HT1080 (cell line): ENCODE data around the gene VEPH1. TPM values are rescaled to one million over a fixed set of nuclear protein-coding genes. Genes with fewer than 3 reads are reported as not detected.
A peak's percentile ranks its signal among the peaks of the same experiment; 100 is the strongest.

Source experiments
- DNase-seq: peaks from one replicate; pipeline ENCODE4 v3.0.0-alpha.2; 2015; ENCODE audit warnings: low read depth
- total RNA-seq: library from RNA; depleted of rRNA; stranded (reverse); fragments of >200 nt; shearing (Covaris generic); gene quantifications from 2 replicates; pipeline ENCODE4 v1.2.3, GENCODE V29; 2014

VEPH1 gene
- total RNA-seq, 1 experiment from 2014 or later, result 91.1 TPM

GRCh38 chr3:157311633-157312375 is 191.4 kb downstream of the VEPH1 start:
- peak; percentile 28 for DNase-seq

DNA sequence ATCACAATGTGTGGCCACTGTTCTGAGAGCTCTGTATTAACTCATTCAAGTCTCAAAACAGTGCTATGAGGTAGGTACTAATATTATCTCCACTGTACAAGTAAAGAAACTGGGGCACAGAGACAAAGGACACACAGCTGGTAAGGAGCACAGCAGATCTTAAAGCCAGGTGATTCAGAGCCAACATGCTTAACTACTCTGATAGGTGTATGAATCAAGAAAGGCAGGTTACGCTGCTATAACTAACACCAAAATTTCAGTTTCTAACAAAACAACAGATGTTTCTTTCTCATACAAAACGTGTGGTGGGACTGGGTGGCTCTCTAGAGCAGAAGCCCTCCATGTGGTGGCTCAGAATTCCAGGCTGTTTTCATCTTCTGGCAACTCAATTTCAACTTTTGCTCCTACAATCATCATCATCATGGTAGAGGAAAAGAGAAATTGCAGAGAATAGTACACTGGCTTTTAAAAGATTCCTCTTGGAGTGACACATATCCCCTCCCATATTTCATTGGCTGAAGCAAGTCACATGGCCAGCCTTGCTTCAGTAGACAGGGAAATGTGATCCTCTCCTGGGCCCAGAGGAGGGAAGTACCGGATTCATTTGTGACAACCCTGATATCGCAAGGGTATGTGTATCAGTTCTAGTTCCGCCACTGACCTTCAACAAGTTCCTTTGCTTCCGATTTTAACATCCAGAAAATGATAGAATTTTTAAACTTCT is 192.7 kb downstream of the VEPH1 start:
- peak; percentile 44 for DNase-seq

GRCh38 chr3:157306502-157306901 is 196.7 kb downstream of the VEPH1 start:
- DNase-seq, result no peak

- no peak for DNase-seq
Observed at GRCh38 chr3:157305392-157305791, 197.8 kb downstream of the VEPH1 start.

- DNase-seq, result no peak
Observed at GRCh38 chr3:157301755-157302154, 201.5 kb downstream of the VEPH1 start.

DNA sequence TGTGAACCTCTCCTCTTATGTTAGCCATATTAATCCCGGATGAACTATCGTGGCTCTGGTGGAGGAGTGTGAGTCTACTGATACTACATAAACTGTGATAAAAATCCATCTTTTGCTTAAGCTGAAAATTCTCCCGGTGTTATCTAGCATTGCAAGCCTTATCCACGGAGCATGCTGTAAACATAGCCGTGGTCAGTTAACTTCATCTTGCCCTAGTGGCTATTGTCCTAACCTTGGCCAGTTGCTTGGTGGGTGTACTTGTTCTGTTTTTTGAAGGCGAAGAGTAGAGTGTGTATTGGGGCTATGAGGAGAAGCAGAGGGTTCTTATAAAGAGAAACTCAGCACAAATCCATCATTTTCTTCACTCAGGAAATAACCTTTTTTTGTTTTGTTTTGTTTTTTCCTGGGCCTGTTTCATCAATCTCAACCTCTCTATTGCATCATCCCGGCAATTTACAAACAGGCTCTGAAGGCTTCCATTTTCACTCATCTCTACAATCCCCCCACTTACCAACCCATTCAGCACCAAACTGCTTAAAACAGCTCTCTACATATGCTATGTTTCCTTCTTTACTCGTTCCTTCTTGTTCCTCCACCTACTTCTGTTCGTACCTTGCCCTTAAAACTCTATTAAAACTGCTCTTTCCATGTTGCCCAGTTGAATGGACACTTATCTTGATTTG is 202.1 kb downstream of the VEPH1 start:
- DNase-seq, result no peak

DNA sequence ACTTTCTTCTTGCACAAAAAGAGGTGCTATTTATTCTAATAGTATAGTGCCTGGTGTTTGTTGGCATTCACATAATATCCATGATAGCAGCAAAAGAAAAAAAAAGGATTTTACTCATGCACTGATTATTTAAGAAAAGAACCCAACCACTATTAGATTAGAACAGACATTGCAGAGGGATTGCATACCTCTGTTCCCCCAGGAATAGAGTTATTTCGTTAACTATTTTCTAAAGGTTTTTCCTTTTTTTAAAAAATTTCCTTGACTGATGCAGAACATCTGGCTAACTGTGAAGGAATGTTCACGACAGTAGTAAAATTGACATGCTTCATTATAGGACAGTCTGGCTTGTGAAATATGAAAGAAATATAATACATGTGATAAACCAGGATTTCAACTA is 203.1 kb downstream of the VEPH1 start:
- no peak for DNase-seq

DNA sequence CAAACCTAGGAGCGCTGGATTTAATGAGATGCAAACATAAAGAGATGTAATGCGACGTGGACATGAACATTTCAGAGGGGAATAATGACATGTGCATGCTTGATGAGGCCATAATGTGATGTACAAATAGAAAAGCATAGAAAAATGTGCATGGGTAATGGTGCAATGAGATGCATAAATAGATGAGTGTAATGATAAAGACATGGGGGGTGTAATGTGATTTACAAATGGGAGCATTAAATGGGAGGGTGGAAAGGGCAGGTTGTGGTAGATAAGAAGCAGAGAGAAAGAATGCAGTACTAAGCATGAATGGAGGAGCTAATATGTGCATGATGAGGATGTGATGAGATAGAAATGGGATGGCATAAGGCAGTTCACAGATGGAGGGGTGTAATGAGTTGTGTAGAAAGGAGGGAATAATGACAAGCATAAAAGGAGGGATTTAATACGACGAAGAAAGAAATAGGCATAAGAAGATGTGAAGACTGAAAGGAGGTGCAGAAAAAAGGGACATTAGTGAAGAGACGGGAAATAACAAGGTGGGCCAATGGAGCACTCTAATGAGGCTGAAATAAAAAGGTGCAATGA is 205.8 kb downstream of the VEPH1 start:
- no peak for DNase-seq

DNA sequence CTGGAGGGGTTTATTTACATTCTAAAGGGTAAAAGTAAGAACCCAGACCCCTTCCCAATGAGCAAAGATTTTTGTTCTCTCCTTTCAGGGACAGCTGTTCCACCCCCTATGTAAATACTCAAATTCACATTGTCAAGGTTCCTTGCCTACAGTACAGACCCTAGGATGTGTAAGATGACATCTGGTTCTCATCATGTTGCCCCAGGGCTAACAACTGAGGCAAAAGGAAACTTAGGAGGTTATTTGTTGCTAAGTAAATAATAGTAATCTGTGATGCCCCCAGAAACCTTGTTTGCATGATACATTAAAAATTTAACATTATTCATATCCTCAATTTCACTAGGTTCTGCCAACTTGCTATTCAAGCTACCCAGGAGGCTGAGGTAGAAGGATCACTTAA is 208.3 kb downstream of the VEPH1 start:
- DNase-seq, result no peak

GRCh38 chr3:157294491-157294890 is 208.7 kb downstream of the VEPH1 start:
- peak; percentile 31 for DNase-seq

- DNase-seq, result peak; percentile 63
Observed at GRCh38 chr3:157290766-157291165, 212.4 kb downstream of the VEPH1 start.

GRCh38 chr3:157285966-157286365 is 217.2 kb downstream of the VEPH1 start:
- DNase-seq, result no peak

GRCh38 chr3:157285141-157285540 is 218.1 kb downstream of the VEPH1 start:
- DNase-seq, result no peak

GRCh38 chr3:157284688-157285087 is 218.5 kb downstream of the VEPH1 start:
- DNase-seq, result no peak

DNA sequence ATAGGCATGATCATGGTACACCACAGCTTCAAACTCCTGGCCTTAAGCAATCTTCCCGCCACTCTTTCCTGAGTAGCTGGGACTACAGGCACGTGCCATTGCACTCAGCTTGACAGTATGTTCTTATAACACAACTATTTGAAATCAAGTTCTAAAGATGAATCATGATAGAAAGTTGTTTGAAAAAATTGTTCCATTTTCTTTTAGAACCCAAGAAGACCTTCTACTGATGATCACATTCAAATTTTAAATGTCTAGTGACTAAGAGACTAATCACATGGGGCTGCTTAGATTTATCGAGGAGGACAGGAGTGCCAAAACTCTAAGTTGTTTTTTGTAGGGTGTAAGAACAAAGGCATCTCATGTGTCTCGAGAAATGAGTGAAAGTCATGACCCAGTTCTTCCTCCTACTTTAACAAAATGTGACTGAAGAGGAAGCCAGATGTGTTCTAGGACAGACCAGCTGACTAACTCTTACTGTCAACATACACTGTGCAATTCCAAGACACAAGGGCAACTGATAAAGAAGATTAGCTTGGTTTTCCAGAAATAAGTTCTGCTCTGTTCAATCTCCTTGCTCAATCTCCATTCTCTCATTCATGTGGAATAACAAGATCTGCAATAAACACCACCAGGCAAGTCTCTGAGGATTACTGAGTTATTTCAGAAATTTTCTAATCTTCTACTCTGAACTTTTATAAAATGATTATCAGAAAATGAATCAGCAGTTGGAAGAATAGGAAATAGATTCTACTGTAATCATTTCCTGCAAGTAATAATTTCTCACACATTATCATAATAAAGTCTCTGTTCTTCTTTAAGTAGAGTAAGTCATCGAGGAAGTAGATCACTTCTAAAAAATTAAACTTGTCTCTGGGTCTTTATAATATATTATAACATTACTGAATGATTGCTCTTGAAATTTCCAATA is 220.7 kb downstream of the VEPH1 start:
- DNase-seq, result peak; percentile 93

DNA sequence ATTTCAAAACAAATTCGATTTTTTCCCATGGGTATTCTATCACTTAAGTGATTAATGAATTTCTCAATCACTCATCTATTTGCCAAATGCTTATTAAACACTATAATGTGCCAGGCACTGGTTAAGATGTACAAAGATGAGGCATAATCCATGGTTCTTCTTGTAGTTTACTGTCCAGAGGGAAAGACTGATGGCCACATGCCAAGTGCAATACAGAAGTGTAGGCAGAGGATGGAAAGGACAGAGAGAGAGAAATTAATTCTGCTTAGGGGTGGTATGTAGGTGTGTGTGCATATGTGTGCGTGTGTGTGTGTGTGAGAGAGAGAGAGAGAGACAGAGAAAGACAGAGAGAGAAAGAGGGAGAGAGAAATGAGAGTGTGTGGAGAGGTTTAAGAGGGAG is 222.4 kb downstream of the VEPH1 start:
- DNase-seq, result no peak

DNA sequence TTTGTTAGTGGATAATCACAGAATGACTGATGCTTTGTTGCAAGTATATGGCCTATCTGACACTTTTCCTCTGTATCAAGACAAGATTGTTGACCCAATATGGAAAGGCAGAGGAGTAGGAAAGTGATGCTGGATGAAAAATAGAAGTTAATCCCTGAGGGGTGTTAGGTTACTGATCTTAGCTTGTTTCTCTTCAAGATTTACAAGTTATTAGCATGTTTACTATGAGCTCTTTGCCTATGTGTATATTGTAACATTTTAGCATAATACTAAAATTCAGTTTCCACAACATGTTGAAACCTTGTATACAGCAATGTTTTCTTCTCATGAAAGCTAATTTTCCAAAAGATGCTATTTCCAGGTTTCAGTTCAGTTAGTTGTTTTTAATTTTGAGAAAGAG is 222.9 kb downstream of the VEPH1 start:
- DNase-seq, result no peak

- no peak for DNase-seq
Observed at GRCh38 chr3:157279237-157279636, 224.0 kb downstream of the VEPH1 start.

DNA sequence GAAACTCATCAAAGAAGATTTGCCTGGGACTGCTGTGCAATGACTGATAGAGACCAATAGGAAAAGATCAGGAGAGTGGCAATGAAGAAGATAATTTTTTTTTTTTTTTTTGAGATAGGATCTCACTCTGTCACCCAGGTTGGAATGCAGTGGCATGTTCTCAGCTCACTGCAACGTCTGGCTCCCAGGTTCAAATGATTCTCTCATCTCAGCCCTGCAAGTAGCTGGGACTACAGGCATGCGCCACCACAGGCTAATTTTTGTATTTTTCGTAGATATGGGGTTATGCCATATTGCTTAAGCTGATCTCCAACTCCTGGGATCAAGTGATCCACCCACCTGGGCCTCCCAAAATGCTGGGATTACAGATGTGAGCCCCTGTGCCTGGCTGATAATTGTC is 226.4 kb downstream of the VEPH1 start:
- DNase-seq, result no peak

- DNase-seq, result no peak
Observed at GRCh38 chr3:157275832-157276231, 227.4 kb downstream of the VEPH1 start.

DNA sequence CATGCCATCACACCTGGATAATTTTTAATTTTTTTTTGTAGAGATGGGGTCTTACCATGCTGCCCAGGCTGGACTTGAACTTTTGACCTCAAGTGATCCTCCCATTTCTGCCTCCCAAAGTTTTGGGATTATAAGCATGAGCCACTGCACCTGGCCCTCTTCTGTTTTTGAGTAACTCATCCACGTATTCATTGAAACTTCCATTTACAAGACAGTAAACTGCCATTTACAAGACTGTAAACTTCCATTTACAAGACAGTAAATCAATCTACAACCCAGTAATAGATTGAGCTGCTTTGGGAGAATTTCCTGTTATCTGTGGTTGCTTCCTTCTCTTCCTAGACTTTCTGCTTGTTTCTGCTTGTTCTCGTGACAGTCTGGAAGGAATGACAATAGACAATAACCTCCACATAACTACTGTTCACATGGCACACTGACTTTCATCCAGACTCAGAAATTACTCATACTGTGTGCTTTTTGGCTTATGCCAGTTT is 228.5 kb downstream of the VEPH1 start:
- DNase-seq, result peak; percentile 33
